ENCODE measurements around the gene DDX10. TPM values are rescaled to one million over a fixed set of nuclear protein-coding genes. Genes with fewer than 3 reads are reported as not detected.

DDX10 gene
- total and polyA plus RNA-seq, 9 donors = 13.1 to 34.3 (median 25.7) TPM

DNA sequence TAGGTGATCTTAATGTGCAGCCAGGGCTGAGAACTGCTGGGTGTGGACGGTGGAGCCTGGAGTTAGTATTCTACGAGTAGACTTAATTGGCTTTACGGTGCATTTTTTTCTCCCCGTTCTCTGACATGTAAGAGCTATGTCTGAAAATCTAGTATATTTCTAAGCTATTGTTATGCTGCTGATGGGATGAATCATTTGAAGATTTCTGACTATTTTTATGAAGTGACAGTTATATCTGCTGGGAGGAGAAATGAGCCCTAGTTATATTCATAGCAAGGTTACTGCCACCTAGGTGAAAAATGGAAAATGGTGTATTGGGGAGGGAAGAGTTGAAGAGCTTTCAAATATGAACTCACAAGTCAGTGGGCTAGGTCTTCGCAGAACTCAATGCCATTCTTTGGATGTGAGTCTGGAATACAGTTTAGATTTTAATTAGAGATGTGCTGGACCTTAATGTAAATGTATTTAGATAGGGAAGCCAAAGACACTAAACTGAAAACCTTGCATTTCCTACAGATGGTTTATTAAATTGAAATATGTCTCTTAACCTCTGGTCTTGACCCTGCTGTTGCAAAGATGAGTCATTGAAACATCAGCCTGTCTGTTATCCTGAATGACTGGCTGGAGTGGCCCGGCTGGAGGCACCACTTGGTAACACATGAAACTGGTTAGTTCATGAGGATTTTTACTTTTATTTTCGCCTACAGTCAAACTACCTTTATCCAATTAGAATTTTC lies 293.7 kb downstream of the DDX10 start:
- Histone ChIP-seq H3K36me3 (no peaks in the 10 kb centered on the region), H3K4me3 (no peak overlapping the region), H3K27me3 (no peaks in the 10 kb centered on the region), H3K9me3 (no peaks in the 10 kb centered on the region), H3K27ac (no peak overlapping the region), H3K4me1 (ENCODE audit: insufficient read depth) (no peaks in the 10 kb centered on the region)
- WGBS, 3 donors = 76 to 79% (median 77%) methylated on average over 7 of the region's 7 CpGs
- TF ChIP-seq POLR2A (IDR thresholded peaks at IDR 0.05) (no peak), EP300 (IDR thresholded peaks at IDR 0.05) (no peak)
- TF ChIP-seq, protein P1, sequence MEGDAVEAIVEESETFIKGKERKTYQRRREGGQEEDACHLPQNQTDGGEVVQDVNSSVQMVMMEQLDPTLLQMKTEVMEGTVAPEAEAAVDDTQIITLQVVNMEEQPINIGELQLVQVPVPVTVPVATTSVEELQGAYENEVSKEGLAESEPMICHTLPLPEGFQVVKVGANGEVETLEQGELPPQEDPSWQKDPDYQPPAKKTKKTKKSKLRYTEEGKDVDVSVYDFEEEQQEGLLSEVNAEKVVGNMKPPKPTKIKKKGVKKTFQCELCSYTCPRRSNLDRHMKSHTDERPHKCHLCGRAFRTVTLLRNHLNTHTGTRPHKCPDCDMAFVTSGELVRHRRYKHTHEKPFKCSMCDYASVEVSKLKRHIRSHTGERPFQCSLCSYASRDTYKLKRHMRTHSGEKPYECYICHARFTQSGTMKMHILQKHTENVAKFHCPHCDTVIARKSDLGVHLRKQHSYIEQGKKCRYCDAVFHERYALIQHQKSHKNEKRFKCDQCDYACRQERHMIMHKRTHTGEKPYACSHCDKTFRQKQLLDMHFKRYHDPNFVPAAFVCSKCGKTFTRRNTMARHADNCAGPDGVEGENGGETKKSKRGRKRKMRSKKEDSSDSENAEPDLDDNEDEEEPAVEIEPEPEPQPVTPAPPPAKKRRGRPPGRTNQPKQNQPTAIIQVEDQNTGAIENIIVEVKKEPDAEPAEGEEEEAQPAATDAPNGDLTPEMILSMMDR (IDR thresholded peaks at IDR 0.05) = no peak
- DNase-seq = no peak
- intact Hi-C loops (cut with DNase I) = no loop called here

DNA sequence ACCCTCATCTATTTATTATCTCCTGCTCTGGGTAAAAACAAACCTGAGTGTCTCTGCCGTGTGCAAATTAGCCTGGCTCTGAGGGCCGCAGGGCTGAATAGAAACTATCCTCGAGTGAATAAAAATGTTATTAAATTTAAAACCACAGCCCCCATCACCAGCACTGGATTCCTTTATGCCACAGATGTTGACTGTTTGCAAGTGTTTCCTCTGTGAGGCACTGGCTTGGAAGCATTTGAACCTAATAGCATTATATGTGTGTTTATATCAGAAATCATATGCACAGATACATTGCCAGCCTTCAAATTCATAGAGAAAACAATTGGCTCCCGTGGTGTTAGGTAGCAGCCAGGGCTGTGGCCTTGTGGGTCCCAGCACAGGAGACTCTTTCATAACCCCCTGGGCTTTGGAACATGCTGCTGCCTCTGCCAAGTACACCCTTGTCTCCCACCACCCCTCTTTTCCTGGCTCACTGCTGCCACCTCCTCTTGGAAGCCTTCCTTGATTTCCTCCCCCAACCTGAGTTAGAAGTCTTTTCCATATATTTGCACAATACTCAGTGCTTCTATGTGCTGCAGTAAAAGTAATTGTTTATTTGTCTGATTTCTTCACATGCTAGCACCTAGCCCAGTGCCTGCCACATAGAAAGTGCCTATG lies 294.4 kb downstream of the DDX10 start:
- DNase-seq = no peak
- Histone ChIP-seq H3K27me3 (no peaks in the 10 kb centered on the region), H3K27ac (no peak overlapping the region), H3K4me1 (ENCODE audit: insufficient read depth) (no peaks in the 10 kb centered on the region), H3K4me3 (no peak overlapping the region), H3K36me3 (no peaks in the 10 kb centered on the region), H3K9me3 (no peaks in the 10 kb centered on the region)
- no peak for TF ChIP-seq POLR2A (IDR thresholded peaks at IDR 0.05)
- TF ChIP-seq EP300 (IDR thresholded peaks at IDR 0.05) = no peak
- TF ChIP-seq, protein P1 (IDR thresholded peaks at IDR 0.05) = no peak
- intact Hi-C loops (cut with DNase I) = no loop called here
- 34 to 50% (median 40%) methylated on average over 4 of the region's 4 CpGs for WGBS, 3 donors

DNA sequence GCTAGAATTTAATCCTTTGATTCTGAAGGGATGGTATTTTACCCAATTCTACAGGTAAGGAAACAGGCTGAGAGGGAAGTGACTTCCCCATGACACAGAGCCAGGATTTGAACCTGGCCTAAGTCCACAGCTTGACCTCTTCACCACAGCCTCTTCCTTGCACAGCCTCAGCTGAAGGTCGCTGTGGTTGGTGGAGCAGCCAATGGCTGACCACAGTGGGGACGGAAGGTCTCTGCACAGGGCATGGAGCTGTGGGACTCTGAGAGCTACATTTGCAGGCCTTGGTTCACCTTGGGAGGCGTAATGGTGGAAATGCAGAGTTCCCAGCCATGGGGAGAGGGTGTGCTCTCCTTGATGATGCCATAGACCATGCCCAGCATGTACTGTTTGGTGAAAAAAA lies 295.0 kb downstream of the DDX10 start:
- Histone ChIP-seq H3K27ac (no peak overlapping the region), H3K27me3 (no peaks in the 10 kb centered on the region), H3K4me3 (no peak overlapping the region), H3K9me3 (no peaks in the 10 kb centered on the region), H3K4me1 (ENCODE audit: insufficient read depth) (no peaks in the 10 kb centered on the region), H3K36me3 (no peaks in the 10 kb centered on the region)
- 75 to 91% (median 81%) methylated on average over 3 of the region's 3 CpGs for WGBS, 3 donors
- TF ChIP-seq, protein P1 (IDR thresholded peaks at IDR 0.05) = no peak
- TF ChIP-seq POLR2A (IDR thresholded peaks at IDR 0.05) (no peak), EP300 (IDR thresholded peaks at IDR 0.05) (no peak)
- intact Hi-C loops (cut with DNase I) = no loop called here
- DNase-seq = no peak

DNA sequence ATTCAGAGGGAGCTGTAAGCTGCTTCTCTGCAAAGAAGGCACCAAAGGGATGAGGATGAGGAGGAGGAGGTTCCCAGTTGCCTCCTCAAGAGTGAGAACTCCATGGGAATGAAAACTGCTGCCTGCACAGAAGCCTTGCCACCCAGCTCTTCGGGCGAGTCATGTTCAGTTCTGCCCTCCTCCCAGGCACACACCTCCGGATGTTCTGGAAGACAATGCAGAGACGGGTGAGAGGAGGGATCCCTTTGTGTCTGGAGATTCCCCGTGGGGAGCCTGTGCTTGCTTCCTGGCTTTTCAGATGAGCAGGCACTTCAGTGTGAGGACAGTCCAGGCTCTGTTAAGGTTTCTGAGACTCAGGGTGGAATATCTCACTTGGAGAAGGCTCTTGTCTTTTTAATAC lies 295.6 kb downstream of the DDX10 start:
- no peak overlapping the region for H3K4me3 ChIP-seq
- no peaks in the 10 kb centered on the region for H3K4me1 ChIP-seq (ENCODE audit: insufficient read depth)
- no peaks in the 10 kb centered on the region for H3K9me3 ChIP-seq
- TF ChIP-seq, protein P1 (IDR thresholded peaks at IDR 0.05) = no peak
- TF ChIP-seq EP300 (IDR thresholded peaks at IDR 0.05) (no peak), POLR2A (IDR thresholded peaks at IDR 0.05) (no peak)
- no peaks in the 10 kb centered on the region for H3K27me3 ChIP-seq
- intact Hi-C loops (cut with DNase I) = no loop called here
- no peak for DNase-seq
- WGBS, 3 donors = 58 to 76% (median 76%) methylated on average over 5 of the region's 5 CpGs
- H3K36me3 ChIP-seq = no peaks in the 10 kb centered on the region
- no peak overlapping the region for H3K27ac ChIP-seq

Data from ovary (tissue), 9 donors.